HCT116 (cell line): Measurements from ENCODE around the gene SPOCD1.

Experiments
- CEBPB ChIP-seq: IDR thresholded peaks from 2 replicates; pipeline ENCODE4 v1.6.1; 2012; ENCODE audit warnings: low read depth
- EGR1 ChIP-seq: IDR thresholded peaks from 2 replicates; pipeline ENCODE4 v1.6.1; 2012; ENCODE audit warnings: low read depth
- ELF1 ChIP-seq: IDR thresholded peaks from 2 replicates; pipeline ENCODE4 v1.6.1; 2012; ENCODE audit warnings: low read depth, borderline replicate concordance
- EZH2 ChIP-seq: fragments of 200-600 bp; sonication (generic); IDR thresholded peaks from 2 replicates; pipeline ENCODE4 v1.6.1; 2017; ENCODE audit warnings: antibody characterized with exemption, mixed run types
- EZH2phosphoT487 ChIP-seq: fragments of 200-600 bp; IDR thresholded peaks from 2 replicates; pipeline ENCODE4 v1.6.1; 2018; ENCODE audit warnings: antibody characterized with exemption, borderline replicate concordance
- JUND ChIP-seq: IDR thresholded peaks from 2 replicates; pipeline ENCODE4 v1.6.1; 2012
- POLR2A ChIP-seq: IDR thresholded peaks from 2 replicates; pipeline ENCODE4 v1.7.0; 2011; ENCODE audit warnings: borderline replicate concordance; ENCODE audit not compliant: insufficient read depth, insufficient read length; ENCODE audit errors: extremely low read depth
- RAD21 ChIP-seq: IDR thresholded peaks from 2 replicates; pipeline ENCODE4 v1.6.1; 2012; ENCODE audit warnings: low read depth, mild to moderate bottlenecking
- SIN3A ChIP-seq: IDR thresholded peaks from 2 replicates; pipeline ENCODE4 v1.6.1; 2012; ENCODE audit warnings: low read depth
- SP1 ChIP-seq: IDR thresholded peaks from 2 replicates; pipeline ENCODE4 v1.6.1; 2012; ENCODE audit warnings: low read depth
- ZFX ChIP-seq: fragments of 450-650 bp; IDR thresholded peaks from 2 replicates; pipeline ENCODE4 v1.6.1; 2017
- TF ChIP-seq, protein P1 (sequence below): IDR thresholded peaks from 2 replicates; pipeline ENCODE4 v1.6.1; 2012
- TF ChIP-seq, protein P2 (sequence below), 3 experiments: fragments of 200-600 bp in 1 of 3; sonication (generic) in 1 of 3; IDR thresholded peaks in 2 of 3; conservative IDR thresholded peaks in 1 of 3; 2 replicates each; pipeline ENCODE4 v1.5.1; 2012 to 2017; ENCODE audit warnings: low read depth in 2 of 3, low read length in 2 of 3, antibody characterized with exemption in 1 of 3, borderline replicate concordance in 1 of 3, control low read depth in 1 of 3, mild to moderate bottlenecking in 1 of 3, mixed read lengths in 1 of 3, mixed run types in 1 of 3, moderate library complexity in 1 of 3; ENCODE audit not compliant: insufficient read depth in 1 of 3
- TF ChIP-seq, protein P3 (sequence below): IDR thresholded peaks from 2 replicates; pipeline ENCODE4 v1.6.1; 2012; ENCODE audit warnings: low read depth

DNA sequence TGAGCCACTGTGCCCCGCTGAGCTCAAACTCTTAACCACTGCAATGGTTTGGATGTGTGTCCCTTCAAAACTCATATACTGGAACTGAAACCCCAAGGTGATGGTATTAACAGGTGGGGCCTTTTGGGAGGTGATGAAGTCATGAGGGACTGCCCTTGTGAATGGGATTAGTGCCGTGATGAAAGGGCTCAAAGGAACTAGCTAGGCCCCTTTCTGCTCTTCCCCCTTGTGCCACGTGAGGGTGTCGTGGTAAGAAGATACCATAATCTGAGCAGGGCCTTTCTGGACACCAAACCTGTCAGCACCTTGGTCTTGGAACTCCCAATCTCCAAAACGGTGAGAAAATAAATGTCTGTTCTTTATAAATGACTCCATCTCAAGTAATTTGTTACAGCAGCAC lies 45.5 kb upstream of the SPOCD1 start:
- TF ChIP-seq, protein P1, sequence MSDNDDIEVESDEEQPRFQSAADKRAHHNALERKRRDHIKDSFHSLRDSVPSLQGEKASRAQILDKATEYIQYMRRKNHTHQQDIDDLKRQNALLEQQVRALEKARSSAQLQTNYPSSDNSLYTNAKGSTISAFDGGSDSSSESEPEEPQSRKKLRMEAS, result no peak
- TF ChIP-seq POLR2A, result no peak
- no peak for TF ChIP-seq RAD21
- TF ChIP-seq, protein P2, sequence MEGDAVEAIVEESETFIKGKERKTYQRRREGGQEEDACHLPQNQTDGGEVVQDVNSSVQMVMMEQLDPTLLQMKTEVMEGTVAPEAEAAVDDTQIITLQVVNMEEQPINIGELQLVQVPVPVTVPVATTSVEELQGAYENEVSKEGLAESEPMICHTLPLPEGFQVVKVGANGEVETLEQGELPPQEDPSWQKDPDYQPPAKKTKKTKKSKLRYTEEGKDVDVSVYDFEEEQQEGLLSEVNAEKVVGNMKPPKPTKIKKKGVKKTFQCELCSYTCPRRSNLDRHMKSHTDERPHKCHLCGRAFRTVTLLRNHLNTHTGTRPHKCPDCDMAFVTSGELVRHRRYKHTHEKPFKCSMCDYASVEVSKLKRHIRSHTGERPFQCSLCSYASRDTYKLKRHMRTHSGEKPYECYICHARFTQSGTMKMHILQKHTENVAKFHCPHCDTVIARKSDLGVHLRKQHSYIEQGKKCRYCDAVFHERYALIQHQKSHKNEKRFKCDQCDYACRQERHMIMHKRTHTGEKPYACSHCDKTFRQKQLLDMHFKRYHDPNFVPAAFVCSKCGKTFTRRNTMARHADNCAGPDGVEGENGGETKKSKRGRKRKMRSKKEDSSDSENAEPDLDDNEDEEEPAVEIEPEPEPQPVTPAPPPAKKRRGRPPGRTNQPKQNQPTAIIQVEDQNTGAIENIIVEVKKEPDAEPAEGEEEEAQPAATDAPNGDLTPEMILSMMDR (IDR thresholded peaks at IDR 0.05 in 2 of 3, conservative IDR thresholded peaks at IDR 0.05 in 1 of 3; ENCODE audit: borderline replicate concordance in 1 of 3, insufficient read depth in 1 of 3, low read depth in 2 of 3, low read length in 2 of 3), result no peak
- TF ChIP-seq CEBPB, result no peak
- TF ChIP-seq SP1, result no peak
- TF ChIP-seq EZH2phosphoT487, result no peak
- TF ChIP-seq ELF1, result no peak
- TF ChIP-seq JUND, result no peak
- no peak for TF ChIP-seq EZH2
- TF ChIP-seq, protein P3, sequence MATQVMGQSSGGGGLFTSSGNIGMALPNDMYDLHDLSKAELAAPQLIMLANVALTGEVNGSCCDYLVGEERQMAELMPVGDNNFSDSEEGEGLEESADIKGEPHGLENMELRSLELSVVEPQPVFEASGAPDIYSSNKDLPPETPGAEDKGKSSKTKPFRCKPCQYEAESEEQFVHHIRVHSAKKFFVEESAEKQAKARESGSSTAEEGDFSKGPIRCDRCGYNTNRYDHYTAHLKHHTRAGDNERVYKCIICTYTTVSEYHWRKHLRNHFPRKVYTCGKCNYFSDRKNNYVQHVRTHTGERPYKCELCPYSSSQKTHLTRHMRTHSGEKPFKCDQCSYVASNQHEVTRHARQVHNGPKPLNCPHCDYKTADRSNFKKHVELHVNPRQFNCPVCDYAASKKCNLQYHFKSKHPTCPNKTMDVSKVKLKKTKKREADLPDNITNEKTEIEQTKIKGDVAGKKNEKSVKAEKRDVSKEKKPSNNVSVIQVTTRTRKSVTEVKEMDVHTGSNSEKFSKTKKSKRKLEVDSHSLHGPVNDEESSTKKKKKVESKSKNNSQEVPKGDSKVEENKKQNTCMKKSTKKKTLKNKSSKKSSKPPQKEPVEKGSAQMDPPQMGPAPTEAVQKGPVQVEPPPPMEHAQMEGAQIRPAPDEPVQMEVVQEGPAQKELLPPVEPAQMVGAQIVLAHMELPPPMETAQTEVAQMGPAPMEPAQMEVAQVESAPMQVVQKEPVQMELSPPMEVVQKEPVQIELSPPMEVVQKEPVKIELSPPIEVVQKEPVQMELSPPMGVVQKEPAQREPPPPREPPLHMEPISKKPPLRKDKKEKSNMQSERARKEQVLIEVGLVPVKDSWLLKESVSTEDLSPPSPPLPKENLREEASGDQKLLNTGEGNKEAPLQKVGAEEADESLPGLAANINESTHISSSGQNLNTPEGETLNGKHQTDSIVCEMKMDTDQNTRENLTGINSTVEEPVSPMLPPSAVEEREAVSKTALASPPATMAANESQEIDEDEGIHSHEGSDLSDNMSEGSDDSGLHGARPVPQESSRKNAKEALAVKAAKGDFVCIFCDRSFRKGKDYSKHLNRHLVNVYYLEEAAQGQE, result no peak
- no peak for TF ChIP-seq ZFX
- TF ChIP-seq EGR1, result no peak
- no peak for TF ChIP-seq SIN3A
